K562 (cell line): ENCODE measurements around the gene POLA1.

Source experiments
- COPS2 ChIP-seq: fragments of 450-650 bp; conservative IDR thresholded peaks from 2 replicates; pipeline ENCODE4 v1.6.1; 2016; ENCODE audit warnings: mild to moderate bottlenecking, moderate library complexity
- DNMT1 ChIP-seq: fragments of 450-650 bp; IDR thresholded peaks from 2 replicates; pipeline ENCODE4 v1.6.1; 2016; ENCODE audit warnings: antibody characterized with exemption, mild to moderate bottlenecking
- ETV6 ChIP-seq, 3 experiments: fragments of 150-350 bp in 1 of 3; sonication (generic) in 1 of 3; formaldehyde crosslinking in 1 of 3; IDR thresholded peaks; 2 replicates each; pipeline versions ENCODE4 v1.6.1 to v1.8.0; 2014 to 2022; ENCODE audit warnings: borderline replicate concordance in 2 of 3, low read depth in 2 of 3, antibody characterized with exemption in 1 of 3, low read length in 1 of 3, mild to moderate bottlenecking in 1 of 3, missing genetic modification reagents in 1 of 3
- PKNOX1 ChIP-seq: fragments of 450-650 bp; IDR thresholded peaks from 2 replicates; pipeline ENCODE4 v1.6.1; 2016
- RCOR1 ChIP-seq, 2 experiments: IDR thresholded peaks; 2 replicates each; pipeline ENCODE4 v1.6.1; 2012; ENCODE audit warnings: low read depth in 2 of 2, low read length in 2 of 2, borderline replicate concordance in 1 of 2, improper control_type of control experiment in 1 of 2
- SRF ChIP-seq, 2 experiments: fragments of 250-450, 450-650 bp in 1 of 2; sonication (Bioruptor Pico) in 1 of 2; sonication (generic) in 1 of 2; formaldehyde crosslinking; IDR thresholded peaks; 2 replicates each; pipeline versions ENCODE4 v1.5.0 to v1.5.1; 2020 to 2022; ENCODE audit warnings: mild to moderate bottlenecking in 1 of 2, missing genetic modification reagents in 1 of 2
- ZNF121 ChIP-seq: sonication (generic); formaldehyde crosslinking; conservative IDR thresholded peaks from 2 replicates; pipeline ENCODE4 v1.8.0; 2022; ENCODE audit warnings: missing genetic modification reagents
- ZNF347 ChIP-seq: fragments of 450-650 bp; formaldehyde crosslinking; IDR thresholded peaks from 2 replicates; pipeline ENCODE4 v1.4.0; 2020; ENCODE audit warnings: low read depth, mild to moderate bottlenecking, moderate library complexity

GRCh38 chrX:25016361-25016671 lies 322.6 kb downstream of the POLA1 start:
- TF ChIP-seq SRF (CRISPR knock-in tag; IDR thresholded peaks at IDR 0.05) (no peak), RCOR1 (IDR thresholded peaks at IDR 0.05; ENCODE audit: borderline replicate concordance in 1 of 2, low read depth in 2 of 2, low read length in 2 of 2) (no peak), ZNF347 (CRISPR knock-in tag) (no peak), ETV6 (IDR thresholded peaks at IDR 0.05; ENCODE audit: borderline replicate concordance in 1 of 2, low read depth in 2 of 2, low read length in 1 of 2) (no peak), ETV6 (CRISPR knock-in tag; IDR thresholded peaks at IDR 0.05; ENCODE audit: borderline replicate concordance) (no peak), COPS2 (no peak), ZNF121 (CRISPR knock-in tag) (no peak), PKNOX1 (no peak), DNMT1 (no peak)
